DOHH2 (cell line): Measurements from ENCODE around the gene MAML2.

Experiments used
- EZH2phosphoT487 ChIP-seq: fragments of 200-600 bp; sonication (generic); IDR thresholded peaks from 2 replicates; pipeline ENCODE4 v1.6.1; 2017; ENCODE audit warnings: borderline replicate concordance, mild to moderate bottlenecking, antibody characterized with exemption, low read length, moderate library complexity, mixed read lengths
- TF ChIP-seq, protein P1 (sequence below): fragments of 200-600 bp; sonication (generic); IDR thresholded peaks from one replicate; pipeline ENCODE4 v1.5.1; 2014; ENCODE audit warnings: antibody characterized with exemption, mild to moderate bottlenecking, low read depth, low read length; ENCODE audit not compliant: poor library complexity, severe bottlenecking

DNA sequence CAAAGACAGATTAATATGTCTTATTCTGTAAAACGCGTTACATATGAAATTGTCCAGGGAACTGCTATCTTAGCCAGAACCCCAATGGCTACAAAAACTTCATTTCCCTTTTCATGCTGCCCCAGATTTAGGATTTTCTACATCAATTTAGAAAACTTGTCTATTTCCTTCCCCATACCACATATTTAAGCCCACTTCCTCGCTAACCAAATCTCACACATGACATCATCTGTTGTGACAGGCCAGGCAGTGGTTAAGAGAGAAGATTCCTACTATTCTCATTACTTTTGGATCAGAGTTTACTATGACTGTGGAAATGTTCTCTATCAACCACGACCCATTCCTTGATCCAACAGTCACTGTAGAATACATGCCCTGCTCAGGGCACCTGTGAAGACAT, 30.8 kb upstream of the MAML2 start:
- TF ChIP-seq EZH2phosphoT487, result no peak
- TF ChIP-seq, protein P1, sequence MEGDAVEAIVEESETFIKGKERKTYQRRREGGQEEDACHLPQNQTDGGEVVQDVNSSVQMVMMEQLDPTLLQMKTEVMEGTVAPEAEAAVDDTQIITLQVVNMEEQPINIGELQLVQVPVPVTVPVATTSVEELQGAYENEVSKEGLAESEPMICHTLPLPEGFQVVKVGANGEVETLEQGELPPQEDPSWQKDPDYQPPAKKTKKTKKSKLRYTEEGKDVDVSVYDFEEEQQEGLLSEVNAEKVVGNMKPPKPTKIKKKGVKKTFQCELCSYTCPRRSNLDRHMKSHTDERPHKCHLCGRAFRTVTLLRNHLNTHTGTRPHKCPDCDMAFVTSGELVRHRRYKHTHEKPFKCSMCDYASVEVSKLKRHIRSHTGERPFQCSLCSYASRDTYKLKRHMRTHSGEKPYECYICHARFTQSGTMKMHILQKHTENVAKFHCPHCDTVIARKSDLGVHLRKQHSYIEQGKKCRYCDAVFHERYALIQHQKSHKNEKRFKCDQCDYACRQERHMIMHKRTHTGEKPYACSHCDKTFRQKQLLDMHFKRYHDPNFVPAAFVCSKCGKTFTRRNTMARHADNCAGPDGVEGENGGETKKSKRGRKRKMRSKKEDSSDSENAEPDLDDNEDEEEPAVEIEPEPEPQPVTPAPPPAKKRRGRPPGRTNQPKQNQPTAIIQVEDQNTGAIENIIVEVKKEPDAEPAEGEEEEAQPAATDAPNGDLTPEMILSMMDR, result no peak
